Right lobe of liver (tissue), 4 donors: ENCODE results near the gene SHMT1.

Source experiments
- CTCF ChIP-seq, 4 donors: fragments of 200-600 bp in 3 of 4; fragments of 450-650 bp in 1 of 4; IDR thresholded peaks; one replicate each; pipeline versions ENCODE4 v1.5.1 to v1.8.0; 2016 to 2022; ENCODE audit warnings: antibody characterized with exemption in 4 of 4, mild to moderate bottlenecking in 2 of 4
- POLR2A ChIP-seq: fragments of 450-650 bp; IDR thresholded peaks from one replicate; pipeline ENCODE4 v1.6.1; 2017; ENCODE audit warnings: antibody characterized with exemption, mild to moderate bottlenecking
- donor health status: DM: no; HTN: no; CAD: no.
- donor health status: DM: no; HTN: no; CAD: no.
- donor health status: DM: no; HTN: yes; CAD: no.

DNA sequence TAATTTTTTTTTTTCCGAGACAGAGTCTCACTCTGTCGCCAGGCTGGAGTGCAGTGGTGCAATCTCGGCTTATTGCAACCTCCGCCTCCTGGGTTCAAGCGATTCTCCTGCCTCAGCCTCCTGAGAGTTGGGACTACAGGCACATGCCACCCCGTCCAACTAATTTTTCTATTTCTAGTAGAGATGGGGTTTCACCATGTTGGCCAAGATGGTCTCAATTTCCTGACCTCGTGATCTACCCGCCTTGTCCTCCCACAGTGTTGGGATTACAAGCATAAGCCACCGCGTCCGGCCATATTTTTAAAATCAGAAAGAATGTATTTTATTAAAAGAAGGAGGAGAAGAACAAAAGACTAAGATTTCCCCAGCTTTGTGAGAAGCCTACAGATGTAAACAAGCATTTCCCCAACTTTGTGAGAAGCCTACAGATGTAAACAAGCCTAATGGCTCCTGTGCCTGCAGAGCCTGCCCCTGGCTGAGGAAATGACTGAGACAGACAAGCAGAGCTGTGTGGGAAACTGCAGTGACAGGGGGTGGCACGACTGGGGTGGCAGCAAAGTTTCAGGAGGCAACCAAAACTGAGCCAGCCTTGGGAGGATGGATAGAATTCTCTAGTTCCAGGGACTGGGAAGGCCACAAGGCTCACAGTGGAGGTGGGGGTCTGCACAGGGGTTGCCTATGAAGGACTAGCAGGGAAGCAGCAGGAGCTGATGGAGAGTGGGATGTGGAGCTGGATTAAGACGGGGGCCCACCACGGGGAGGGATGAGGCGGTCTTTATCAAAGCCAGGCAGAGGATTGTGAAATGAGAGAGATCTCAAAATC lies 71.4 kb downstream of the SHMT1 start:
- TF ChIP-seq CTCF (IDR thresholded peaks at IDR 0.05) = no peak
- no peak for TF ChIP-seq POLR2A
